Measurements from ENCODE around the gene EXTL2.

- no peak for TF ChIP-seq EZH2 (IDR thresholded peaks at IDR 0.05; ENCODE audit: insufficient read depth, poor library complexity, severe bottlenecking)
- no peak for TF ChIP-seq EZH2phosphoT487 (IDR thresholded peaks at IDR 0.05; ENCODE audit: insufficient read depth, low read depth)
Observed at GRCh38 chr1:100835866-100836842, 58.5 kb downstream of the EXTL2 start.
